ENCODE measurements around the gene PLA2G12A. TPM values are rescaled to one million over a fixed set of nuclear protein-coding genes. Genes with fewer than 3 reads are reported as not detected.

Gene PLA2G12A
- total RNA-seq, 1 donor from 2014 or later = 31.1 TPM

- Mint-ChIP-seq H3K4me1 (ENCODE audit: unreplicated experiment) (no peaks in the 10 kb centered on the region), H3K9me3 (ENCODE audit: unreplicated experiment) (no peaks in the 10 kb centered on the region), H3K27me3 (ENCODE audit: unreplicated experiment) (peaks cover 4% of the 10 kb centered on the region), H3K4me3 (ENCODE audit: unreplicated experiment) (no peak overlapping the region), H3K36me3 (ENCODE audit: low read depth, unreplicated experiment) (peaks cover 9% of the 10 kb centered on the region), H3K27ac (ENCODE audit: unreplicated experiment) (no peak overlapping the region)
- DNase-seq (ENCODE audit: low spot score) = no peak
- TF ChIP-seq CTCF (IDR thresholded peaks at IDR 0.05; ENCODE audit: unreplicated experiment) = no peak
Measured at GRCh38 chr4:109673303-109673702, 56.6 kb downstream of the PLA2G12A start.

DNA sequence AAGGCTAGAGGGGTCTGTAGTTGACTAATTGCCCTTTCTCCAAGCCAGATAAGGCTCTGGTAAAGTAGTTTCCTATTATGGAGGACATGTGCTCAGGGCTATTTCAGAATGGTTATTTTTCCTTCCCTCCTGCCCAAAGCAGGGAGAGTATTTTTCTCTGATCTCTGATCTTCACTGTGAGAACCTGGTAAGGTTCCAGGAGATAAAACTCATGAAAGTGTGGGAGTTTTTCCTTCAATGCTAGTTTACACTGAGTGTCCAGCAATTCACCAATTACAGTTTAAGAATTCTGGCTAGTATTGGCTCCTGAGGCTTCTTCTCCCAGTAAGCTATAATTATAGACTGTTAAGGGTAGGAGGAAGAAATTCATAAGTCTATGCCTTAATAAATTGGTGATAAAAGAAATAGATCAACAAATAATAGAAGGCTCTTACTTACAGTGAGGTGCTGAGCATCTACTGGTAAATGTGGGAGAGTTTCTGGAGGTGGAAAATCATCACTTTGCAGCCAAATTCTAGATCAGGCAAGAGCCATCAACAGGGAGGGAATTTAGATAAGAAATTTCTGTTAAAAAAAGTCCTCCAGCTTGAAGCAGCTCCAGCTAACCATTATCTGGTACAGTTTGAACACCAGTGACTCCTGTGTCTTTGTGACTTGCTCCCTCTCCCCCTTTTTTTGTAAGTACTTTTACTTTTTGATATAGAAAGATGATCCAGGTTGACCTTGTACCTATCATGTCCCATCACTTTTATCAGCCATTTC, 57.5 kb downstream of the PLA2G12A start:
- Mint-ChIP-seq H3K36me3 (ENCODE audit: low read depth, unreplicated experiment) (peaks cover 4% of the 10 kb centered on the region), H3K27me3 (ENCODE audit: unreplicated experiment) (peaks cover 4% of the 10 kb centered on the region), H3K27ac (ENCODE audit: unreplicated experiment) (no peak overlapping the region), H3K9me3 (ENCODE audit: unreplicated experiment) (no peaks in the 10 kb centered on the region), H3K4me1 (ENCODE audit: unreplicated experiment) (no peaks in the 10 kb centered on the region), H3K4me3 (ENCODE audit: unreplicated experiment) (no peak overlapping the region)
- no peak for TF ChIP-seq CTCF (IDR thresholded peaks at IDR 0.05; ENCODE audit: unreplicated experiment)
- DNase-seq (ENCODE audit: low spot score) = no peak

- peaks cover 2% of the 10 kb centered on the region for H3K27me3 Mint-ChIP-seq (ENCODE audit: unreplicated experiment)
- H3K27ac Mint-ChIP-seq (ENCODE audit: unreplicated experiment) = no peak overlapping the region
- no peaks in the 10 kb centered on the region for H3K9me3 Mint-ChIP-seq (ENCODE audit: unreplicated experiment)
- H3K4me1 Mint-ChIP-seq (ENCODE audit: unreplicated experiment) = peaks cover 7% of the 10 kb centered on the region
- TF ChIP-seq CTCF (IDR thresholded peaks at IDR 0.05; ENCODE audit: unreplicated experiment) = no peak
- H3K36me3 Mint-ChIP-seq (ENCODE audit: low read depth, unreplicated experiment) = no peaks in the 10 kb centered on the region
- H3K4me3 Mint-ChIP-seq (ENCODE audit: unreplicated experiment) = no peak overlapping the region
- no peak for DNase-seq (ENCODE audit: low spot score)
Measured at GRCh38 chr4:109671350-109671749, 58.5 kb downstream of the PLA2G12A start.

- Mint-ChIP-seq H3K9me3 (ENCODE audit: unreplicated experiment) (no peaks in the 10 kb centered on the region), H3K4me3 (ENCODE audit: unreplicated experiment) (no peak overlapping the region), H3K4me1 (ENCODE audit: unreplicated experiment) (peaks cover 8% of the 10 kb centered on the region), H3K36me3 (ENCODE audit: low read depth, unreplicated experiment) (no peaks in the 10 kb centered on the region), H3K27ac (ENCODE audit: unreplicated experiment) (no peak overlapping the region), H3K27me3 (ENCODE audit: unreplicated experiment) (no peaks in the 10 kb centered on the region)
- DNase-seq (ENCODE audit: low spot score) = no peak
- TF ChIP-seq CTCF (IDR thresholded peaks at IDR 0.05; ENCODE audit: unreplicated experiment) = no peak
Measured at GRCh38 chr4:109665783-109666485, 63.9 kb downstream of the PLA2G12A start.

DNA sequence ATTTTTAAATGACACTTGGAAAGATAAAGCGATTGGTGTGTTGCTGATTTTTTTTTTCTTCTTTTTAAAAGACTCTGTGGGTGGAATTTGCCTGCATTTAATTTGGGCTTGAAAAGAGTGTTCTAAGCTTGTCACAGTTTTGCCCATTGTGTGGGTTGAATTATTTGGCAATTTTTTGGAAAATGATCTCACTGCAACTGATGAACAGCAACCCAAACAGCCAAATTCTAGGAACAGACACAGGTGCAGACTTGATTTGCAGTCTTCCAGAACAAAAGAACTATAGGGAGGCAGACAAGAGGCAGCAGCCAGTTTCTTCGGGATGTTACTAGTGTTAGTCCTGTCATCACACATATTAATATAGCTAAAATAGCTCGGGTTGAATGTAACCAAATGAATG, 67.1 kb downstream of the PLA2G12A start:
- no peak overlapping the region for H3K27ac Mint-ChIP-seq (ENCODE audit: unreplicated experiment)
- H3K4me1 Mint-ChIP-seq (ENCODE audit: unreplicated experiment) = peaks cover 8% of the 10 kb centered on the region
- H3K4me3 Mint-ChIP-seq (ENCODE audit: unreplicated experiment) = no peak overlapping the region
- no peaks in the 10 kb centered on the region for H3K9me3 Mint-ChIP-seq (ENCODE audit: unreplicated experiment)
- no peaks in the 10 kb centered on the region for H3K27me3 Mint-ChIP-seq (ENCODE audit: unreplicated experiment)
- H3K36me3 Mint-ChIP-seq (ENCODE audit: low read depth, unreplicated experiment) = no peaks in the 10 kb centered on the region
- no peak for DNase-seq (ENCODE audit: low spot score)
- no peak for TF ChIP-seq CTCF (IDR thresholded peaks at IDR 0.05; ENCODE audit: unreplicated experiment)
